GM12865 (cell line): ENCODE measurements around the gene TNRC6C.
"Not testable (repeated sequence)": the region's sequence is repeated elsewhere in the genome, so short reads cannot be mapped to it uniquely, and the experiment has no call there.

Experiments used
- DNase-seq: peaks from one replicate; pipeline ENCODE4 v3.0.0; 2010; ENCODE audit warnings: low read depth
- H3K4me3 ChIP-seq: 2 replicates; pipeline ENCODE4 v1.5.1; 2011; ENCODE audit warnings: mild to moderate bottlenecking, low read depth, low read length, control low read depth
- CTCF ChIP-seq: IDR thresholded peaks from 2 replicates; pipeline ENCODE4 v1.5.1; 2011; ENCODE audit warnings: low read length, control low read depth, low read depth, inconsistent platforms; ENCODE audit not compliant: insufficient read depth; ENCODE audit errors: missing control alignments

Gene TNRC6C

DNA sequence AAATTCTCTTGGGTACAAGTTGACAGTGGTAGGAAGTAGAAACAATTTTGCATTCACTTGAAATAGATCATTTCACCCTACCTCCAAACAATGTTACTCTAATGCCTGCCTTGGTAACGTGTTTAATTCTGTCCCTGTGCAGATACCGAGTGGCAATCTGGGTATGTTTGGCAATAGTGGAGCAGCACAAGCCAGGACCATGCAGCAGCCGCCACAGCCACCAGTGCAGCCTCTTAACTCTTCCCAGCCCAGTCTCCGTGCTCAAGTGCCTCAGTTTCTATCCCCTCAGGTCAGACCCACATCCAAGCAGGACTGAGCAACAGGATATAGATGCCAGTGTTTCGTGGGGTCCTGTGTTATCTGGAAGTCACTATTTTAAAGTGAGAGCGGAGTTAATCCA lies 120.8 kb downstream of the TNRC6C start:
- DNase-seq = no peak
- TF ChIP-seq CTCF = no peak
- H3K4me3 ChIP-seq = no peak overlapping the region

- no peak for TF ChIP-seq CTCF
- no peak for DNase-seq
- H3K4me3 ChIP-seq = no peak overlapping the region
These were observed 123.0 kb downstream of the TNRC6C start for GRCh38 chr17:78081551-78081950.

DNA sequence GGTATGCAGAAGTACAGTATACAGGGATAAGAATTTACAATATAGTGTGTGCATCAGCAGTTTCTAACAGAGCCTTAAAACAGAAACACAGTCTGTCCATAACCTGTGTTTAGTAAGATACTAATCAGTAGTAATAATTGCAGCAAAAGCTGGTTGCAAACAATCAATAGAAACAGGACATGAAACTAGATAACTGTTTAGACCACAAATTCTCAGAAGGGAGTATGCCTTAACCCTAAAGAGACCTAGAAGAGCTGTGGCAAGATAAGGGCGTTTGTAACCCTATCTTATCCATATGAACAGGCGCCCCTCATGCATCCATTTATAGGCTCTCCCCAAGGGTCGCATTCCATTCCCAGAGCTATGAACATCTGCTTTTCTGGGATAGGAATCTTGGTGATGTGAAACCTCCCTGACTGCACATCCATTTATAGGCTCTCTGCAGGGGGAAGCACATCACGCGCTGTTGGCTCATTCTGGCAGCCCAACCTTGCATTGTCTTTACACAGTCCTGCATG lies 123.9 kb downstream of the TNRC6C start:
- DNase-seq = peak; percentile 7
- not testable (repeated sequence) for H3K4me3 ChIP-seq

DNA sequence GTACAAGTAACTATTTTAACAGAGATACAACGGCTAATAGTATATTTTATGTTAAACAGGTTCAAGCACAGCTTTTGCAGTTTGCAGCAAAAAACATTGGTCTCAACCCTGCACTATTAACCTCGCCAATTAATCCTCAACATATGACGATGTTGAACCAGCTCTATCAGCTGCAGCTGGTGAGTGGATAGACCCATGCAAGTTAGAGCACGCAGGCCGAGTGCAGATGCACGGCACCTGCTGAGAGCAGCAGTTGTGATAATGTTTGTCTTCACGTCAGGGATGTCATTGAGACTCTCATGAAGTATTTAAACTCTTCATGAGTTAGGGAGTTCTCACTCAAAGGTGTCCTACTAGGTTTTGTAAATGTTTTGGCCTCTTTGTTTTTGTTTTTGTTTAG lies 124.5 kb downstream of the TNRC6C start:
- H3K4me3 ChIP-seq = no peak overlapping the region
- no peak for TF ChIP-seq CTCF
- DNase-seq = no peak

GRCh38 chr17:78086740-78087139 lies 128.2 kb downstream of the TNRC6C start:
- DNase-seq = no peak
- TF ChIP-seq CTCF = no peak
- H3K4me3 ChIP-seq = no peak overlapping the region

DNA sequence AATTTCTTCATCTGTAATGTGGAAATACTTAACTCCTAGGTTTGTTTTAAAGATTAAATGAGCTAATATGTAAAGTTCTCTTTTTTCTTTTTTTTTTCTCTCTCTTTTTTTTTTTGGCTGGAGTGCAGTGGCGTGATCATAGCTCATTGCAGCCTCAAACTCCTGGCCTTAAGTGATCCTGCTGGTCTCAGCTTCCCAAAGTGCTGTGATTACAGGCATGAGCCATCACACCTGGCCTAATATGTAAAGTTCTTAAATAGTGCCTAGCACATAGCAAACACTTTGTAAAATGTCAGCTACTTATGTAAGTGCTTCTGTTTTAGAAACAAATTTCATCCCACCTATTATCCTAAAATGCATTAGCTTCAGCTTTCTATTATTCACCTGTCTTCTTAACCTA lies 130.0 kb downstream of the TNRC6C start:
- H3K4me3 ChIP-seq = no peak overlapping the region
- TF ChIP-seq CTCF = no peak
- no peak for DNase-seq

GRCh38 chr17:78089576-78090281 lies 131.2 kb downstream of the TNRC6C start:
- no peak for TF ChIP-seq CTCF
- H3K4me3 ChIP-seq = no peak overlapping the region
- no peak for DNase-seq
